GM21717 (cell line): ENCODE data around the gene HNF1B.

Experiments used
- ATAC-seq: cut with Tn5 transposase; IDR thresholded peaks from one replicate; pipeline ENCODE4 v1.9.1; 2021; ENCODE audit warnings: mild to moderate bottlenecking, moderate library complexity; ENCODE audit not compliant: unreplicated experiment

The HNF1B gene

GRCh38 chr17:37737971-37738370, 6.9 kb downstream of the HNF1B start:
- ATAC-seq, result no peak

- ATAC-seq, result no peak
Observed at GRCh38 chr17:37737081-37737480, 7.8 kb downstream of the HNF1B start.

GRCh38 chr17:37736428-37736827, 8.4 kb downstream of the HNF1B start:
- no peak for ATAC-seq

- no peak for ATAC-seq
Observed at GRCh38 chr17:37735165-37735564, 9.7 kb downstream of the HNF1B start.

- ATAC-seq, result no peak
Observed at GRCh38 chr17:37732316-37732715, 12.5 kb downstream of the HNF1B start.

GRCh38 chr17:37731056-37731455, 13.8 kb downstream of the HNF1B start:
- no peak for ATAC-seq

- no peak for ATAC-seq
Observed at GRCh38 chr17:37729905-37730304, 15.0 kb downstream of the HNF1B start.

- no peak for ATAC-seq
Observed at GRCh38 chr17:37726891-37727675, 17.8 kb downstream of the HNF1B start.

- no peak for ATAC-seq
Observed at GRCh38 chr17:37726248-37726647, 18.6 kb downstream of the HNF1B start.

- no peak for ATAC-seq
Observed at GRCh38 chr17:37725601-37726146, 19.2 kb downstream of the HNF1B start.

GRCh38 chr17:37725021-37725595, 19.8 kb downstream of the HNF1B start:
- no peak for ATAC-seq

GRCh38 chr17:37720989-37721388, 23.9 kb downstream of the HNF1B start:
- no peak for ATAC-seq

- ATAC-seq, result no peak
Observed at GRCh38 chr17:37719866-37720265, 25.0 kb downstream of the HNF1B start.

GRCh38 chr17:37718324-37719048, 26.4 kb downstream of the HNF1B start:
- ATAC-seq, result no peak

- no peak for ATAC-seq
Observed at GRCh38 chr17:37717627-37718323, 27.1 kb downstream of the HNF1B start.

- no peak for ATAC-seq
Observed at GRCh38 chr17:37714897-37715296, 30.0 kb downstream of the HNF1B start.

- no peak for ATAC-seq
Observed at GRCh38 chr17:37713624-37714023, 31.2 kb downstream of the HNF1B start.

GRCh38 chr17:37713028-37713431, 31.8 kb downstream of the HNF1B start:
- no peak for ATAC-seq

GRCh38 chr17:37711113-37711512, 33.7 kb downstream of the HNF1B start:
- no peak for ATAC-seq

- no peak for ATAC-seq
Observed at GRCh38 chr17:37710344-37710886, 34.4 kb downstream of the HNF1B start.
